ENCODE results near the gene RERG. TPM values are rescaled to one million over a fixed set of nuclear protein-coding genes. Genes with fewer than 3 reads are reported as not detected.

The RERG gene
- total and polyA plus RNA-seq, 2 experiments from 2014 or later = 1.1 to 1.5 TPM

Other genes with a start within 250 kb of the RERG start
- gene PDE6H, start 248.4 kb downstream of the RERG start, total RNA-seq (2014; rRNA removed; shearing (Covaris generic)) = not detected in 2 replicates
- not detected in 2 replicates for gene PDE6H, start 248.4 kb downstream of the RERG start, polyA plus RNA-seq (2016; fragmentation: Nextera tagmentation; extraction: Ambion mirVana)
- 1.5 and 5.4 TPM in 2 replicates for gene PTPRO, start 101.1 kb upstream of the RERG start, total RNA-seq (2014; rRNA removed; shearing (Covaris generic))
- gene PTPRO, start 101.1 kb upstream of the RERG start, polyA plus RNA-seq (2016; fragmentation: Nextera tagmentation; extraction: Ambion mirVana) = 1.4 and 2.3 TPM in 2 replicates